ENCODE data around the gene IRAK1. TPM values are rescaled to one million over a fixed set of nuclear protein-coding genes. Genes with fewer than 3 reads are reported as not detected.
A peak's percentile ranks its signal among the peaks of the same experiment; 100 is the strongest.
"Not testable (repeated sequence)": the region's sequence is repeated elsewhere in the genome, so short reads cannot be mapped to it uniquely, and the experiment has no call there.

Gene IRAK1
- polyA plus RNA-seq, 2 donors = 58.8 to 61.8 TPM

DNA sequence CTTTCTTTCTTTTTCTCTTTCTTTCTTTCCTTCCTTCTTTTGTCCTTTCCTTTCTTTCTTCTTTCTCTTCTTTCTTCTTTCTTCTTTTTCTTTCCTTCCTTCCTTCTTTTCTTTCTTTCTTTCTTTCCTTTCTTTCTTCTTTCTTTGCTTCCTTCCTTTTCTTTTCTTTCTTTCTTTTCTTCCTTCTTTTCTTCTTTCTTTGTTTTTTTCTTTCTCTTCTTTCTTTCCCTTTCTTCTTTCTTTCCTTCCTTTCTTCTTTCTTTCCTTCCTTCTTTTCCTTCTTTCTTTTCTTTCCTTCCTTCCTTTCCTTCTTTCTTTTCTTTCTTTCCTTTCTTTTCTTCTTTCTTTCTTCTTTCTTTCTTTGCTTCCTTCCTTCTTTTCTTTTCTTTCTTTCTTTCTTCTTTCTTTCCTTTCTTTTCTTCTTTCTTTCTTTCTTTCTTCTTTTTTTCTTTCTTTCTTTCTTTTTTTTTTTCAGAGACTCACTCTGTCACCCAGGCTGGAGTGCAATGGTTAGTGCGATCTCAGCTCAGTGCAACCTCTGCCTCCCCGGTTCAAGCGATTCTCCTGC, 28.6 kb downstream of the IRAK1 start:
- no peaks in the 10 kb centered on the region for H3K36me3 ChIP-seq (ENCODE audit: control insufficient read depth in 2 of 2, insufficient read depth in 2 of 2, low read length in 1 of 2)
- WGBS, 2 donors = 97% methylated on average over 3 of the region's 3 CpGs

DNA sequence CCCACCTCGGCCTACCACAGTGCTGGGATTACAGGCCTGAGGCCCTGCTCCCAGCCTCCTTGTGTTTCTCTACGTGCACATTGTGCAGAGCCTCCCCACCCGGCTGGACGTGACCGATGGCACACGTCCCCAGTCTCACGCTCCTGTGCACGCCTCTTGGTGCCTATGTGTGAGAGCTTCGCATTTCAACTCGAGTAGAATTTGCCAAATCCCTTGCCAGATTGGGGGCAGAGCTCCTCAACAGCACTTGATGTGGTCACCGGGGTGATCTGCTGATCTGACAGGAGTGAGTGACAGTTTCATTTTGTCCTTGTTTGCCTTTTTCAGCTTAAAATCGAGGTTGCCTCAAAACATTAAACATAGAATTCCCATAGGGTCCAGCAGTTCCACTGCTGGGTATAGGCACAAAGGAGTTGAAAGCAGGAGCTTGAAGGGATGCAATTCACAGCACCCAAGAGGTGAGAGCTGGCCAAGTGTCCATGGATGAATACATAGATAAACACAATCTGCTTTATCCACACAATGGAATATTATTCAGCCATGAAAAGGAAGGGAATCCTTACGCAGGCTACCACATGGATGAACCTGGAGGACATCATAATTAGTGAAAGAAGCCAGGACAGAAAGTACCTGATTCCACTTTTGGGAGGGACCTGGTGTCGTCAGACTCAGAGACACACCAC, 29.6 kb downstream of the IRAK1 start:
- Histone ChIP-seq H3K27me3 (ENCODE audit: control insufficient read depth in 1 of 2, insufficient read depth in 2 of 2, low read length in 2 of 2) (peaks cover 0 to 3% of the 10 kb centered on the region in 2 donors), H3K4me3 (ENCODE audit: low read depth in 1 of 2, low read length in 2 of 2) (no peak overlapping the region), H3K9me3 (ENCODE audit: control insufficient read depth in 2 of 2, insufficient read depth in 1 of 2, low read depth in 1 of 2, low read length in 1 of 2) (no peaks in the 10 kb centered on the region), H3K4me1 (ENCODE audit: control insufficient read depth in 2 of 2, insufficient read depth in 2 of 2, low read length in 1 of 2) (no peaks in the 10 kb centered on the region), H3K36me3 (ENCODE audit: control insufficient read depth in 2 of 2, insufficient read depth in 2 of 2, low read length in 1 of 2) (no peaks in the 10 kb centered on the region), H3K27ac (ENCODE audit: low read depth in 2 of 2, low read length in 1 of 2) (no peak overlapping the region)
- WGBS, 2 donors = 89 to 92% methylated on average over 14 of the region's 14 CpGs

More for the DNA sequence above, 28.6 kb downstream of the IRAK1 start:
- Histone ChIP-seq H3K4me3 (ENCODE audit: low read depth in 1 of 2, low read length in 2 of 2) (no peak overlapping the region), H3K27me3 (ENCODE audit: control insufficient read depth in 1 of 2, insufficient read depth in 2 of 2, low read length in 2 of 2) (peaks cover 0 to 3% of the 10 kb centered on the region in 2 donors), H3K4me1 (ENCODE audit: control insufficient read depth in 2 of 2, insufficient read depth in 2 of 2, low read length in 1 of 2) (no peaks in the 10 kb centered on the region), H3K9me3 (ENCODE audit: control insufficient read depth in 2 of 2, insufficient read depth in 1 of 2, low read depth in 1 of 2, low read length in 1 of 2) (no peaks in the 10 kb centered on the region), H3K27ac (ENCODE audit: low read depth in 2 of 2, low read length in 1 of 2) (no peak overlapping the region)

DNA sequence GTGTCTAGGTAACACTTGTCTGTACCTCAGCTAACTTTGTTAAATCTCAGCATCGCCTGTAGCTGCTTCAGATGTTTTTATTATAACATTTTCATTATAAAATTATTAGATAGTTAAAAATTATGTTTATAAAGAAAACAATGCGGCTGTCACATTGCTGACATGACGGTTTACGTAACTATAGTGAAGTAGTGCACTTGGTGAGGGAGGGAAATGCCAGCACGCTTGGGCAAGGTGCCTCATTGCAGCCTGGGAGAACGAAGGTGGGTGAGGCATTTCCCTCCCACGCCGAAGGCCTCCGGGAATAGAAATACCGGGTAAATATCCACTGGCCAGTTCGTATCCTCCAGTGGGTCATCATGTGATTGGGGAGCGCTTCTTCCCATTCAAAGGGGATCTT, 31.2 kb downstream of the IRAK1 start:
- H3K9me3 ChIP-seq (ENCODE audit: control insufficient read depth in 2 of 2, insufficient read depth in 1 of 2, low read depth in 1 of 2, low read length in 1 of 2) = no peaks in the 10 kb centered on the region
- 62 to 73% methylated on average over 12 of the region's 12 CpGs for WGBS, 2 donors
- H3K27ac ChIP-seq (ENCODE audit: low read depth in 2 of 2, low read length in 1 of 2) = no peak overlapping the region
- no peaks in the 10 kb centered on the region for H3K4me1 ChIP-seq (ENCODE audit: control insufficient read depth in 2 of 2, insufficient read depth in 2 of 2, low read length in 1 of 2)
- no peak overlapping the region for H3K4me3 ChIP-seq (ENCODE audit: low read depth in 1 of 2, low read length in 2 of 2)
- H3K27me3 ChIP-seq (ENCODE audit: control insufficient read depth in 1 of 2, insufficient read depth in 2 of 2, low read length in 2 of 2) = peaks cover 0 to 3% of the 10 kb centered on the region in 2 donors
- H3K36me3 ChIP-seq (ENCODE audit: control insufficient read depth in 2 of 2, insufficient read depth in 2 of 2, low read length in 1 of 2) = no peaks in the 10 kb centered on the region

DNA sequence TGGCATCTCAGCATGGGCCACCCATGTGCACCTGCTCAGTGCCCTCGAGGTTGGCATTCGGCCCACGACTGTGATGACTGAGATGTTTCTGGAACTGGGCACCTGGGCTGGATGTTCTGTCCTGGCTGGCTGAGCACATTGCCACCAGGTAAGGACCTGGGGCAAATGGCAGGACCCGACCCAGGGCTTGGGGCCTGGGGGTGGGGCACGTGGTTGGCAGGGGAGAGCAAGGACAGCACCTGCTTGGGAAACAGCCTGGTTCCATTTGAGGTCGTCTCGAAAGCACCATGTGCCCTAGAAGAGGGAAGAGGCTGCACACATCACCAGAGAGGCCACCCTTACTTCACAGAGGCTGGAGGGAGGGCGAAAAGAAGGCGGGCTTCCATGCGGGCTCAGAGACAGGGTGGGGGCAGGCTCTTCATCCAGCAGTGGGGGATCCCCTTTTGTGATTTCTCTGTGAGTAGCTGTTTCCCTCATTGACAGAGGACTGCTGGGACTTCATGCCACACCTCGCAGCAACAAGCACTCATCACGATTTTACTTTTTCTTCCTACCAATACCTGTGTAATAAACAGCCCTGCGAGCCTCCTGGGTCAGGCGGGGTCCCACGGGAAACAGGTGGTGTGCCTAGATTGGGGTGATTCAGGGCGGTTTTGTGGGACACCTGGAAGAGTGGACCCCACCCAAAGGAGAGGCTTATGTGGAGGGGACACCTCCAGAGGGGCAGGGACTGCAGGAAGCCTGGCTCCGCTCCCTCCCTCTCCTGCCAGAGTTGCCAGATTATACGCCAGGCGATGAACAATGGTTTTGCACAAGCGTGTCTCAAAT, 35.1 kb downstream of the IRAK1 start:
- Histone ChIP-seq H3K27me3 (ENCODE audit: control insufficient read depth in 1 of 2, insufficient read depth in 2 of 2, low read length in 2 of 2) (no peaks in the 10 kb centered on the region), H3K36me3 (ENCODE audit: control insufficient read depth in 2 of 2, insufficient read depth in 2 of 2, low read length in 1 of 2) (peaks cover 0 to 8% of the 10 kb centered on the region in 2 donors), H3K4me1 (ENCODE audit: control insufficient read depth in 2 of 2, insufficient read depth in 2 of 2, low read length in 1 of 2) (no peaks in the 10 kb centered on the region), H3K27ac (ENCODE audit: low read depth in 2 of 2, low read length in 1 of 2) (peak overlapping the region; percentile 66 to 72), H3K4me3 (ENCODE audit: low read depth in 1 of 2, low read length in 2 of 2) (no peak overlapping the region), H3K9me3 (ENCODE audit: control insufficient read depth in 2 of 2, insufficient read depth in 1 of 2, low read depth in 1 of 2, low read length in 1 of 2) (no peaks in the 10 kb centered on the region)
- 47 to 55% methylated on average over 20 of the region's 20 CpGs for WGBS, 2 donors

DNA sequence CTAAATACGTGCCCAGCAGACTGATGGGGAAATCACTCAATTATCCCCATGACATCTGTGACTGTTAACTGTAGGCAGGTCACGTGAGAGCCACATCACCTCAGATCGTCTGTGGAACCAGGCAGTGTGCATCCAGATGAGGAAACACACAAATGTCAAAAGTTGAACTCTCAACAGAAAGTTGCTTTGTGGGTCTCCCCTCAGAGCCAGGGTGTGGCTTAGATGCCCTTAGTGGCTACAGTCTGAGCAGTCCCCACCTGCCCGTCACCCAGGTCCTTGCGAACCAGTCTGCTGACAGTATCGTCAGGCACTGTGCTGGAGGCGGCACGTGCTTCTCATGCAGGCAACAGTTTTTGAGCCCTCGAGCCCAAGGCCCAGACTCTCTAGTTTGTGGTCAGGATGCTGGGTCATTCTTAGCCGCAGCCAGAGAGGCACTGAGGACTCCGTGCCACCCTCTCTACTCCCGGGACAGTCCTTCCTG, 36.3 kb downstream of the IRAK1 start:
- no peak overlapping the region for H3K27ac ChIP-seq (ENCODE audit: low read depth in 2 of 2, low read length in 1 of 2)
- no peak overlapping the region for H3K4me3 ChIP-seq (ENCODE audit: low read depth in 1 of 2, low read length in 2 of 2)
- H3K9me3 ChIP-seq (ENCODE audit: control insufficient read depth in 2 of 2, insufficient read depth in 1 of 2, low read depth in 1 of 2, low read length in 1 of 2) = no peaks in the 10 kb centered on the region
- H3K4me1 ChIP-seq (ENCODE audit: control insufficient read depth in 2 of 2, insufficient read depth in 2 of 2, low read length in 1 of 2) = no peaks in the 10 kb centered on the region
- H3K27me3 ChIP-seq (ENCODE audit: control insufficient read depth in 1 of 2, insufficient read depth in 2 of 2, low read length in 2 of 2) = no peaks in the 10 kb centered on the region
- 85 to 86% methylated on average over 12 of the region's 12 CpGs for WGBS, 2 donors
- H3K36me3 ChIP-seq (ENCODE audit: control insufficient read depth in 2 of 2, insufficient read depth in 2 of 2, low read length in 1 of 2) = peaks cover 0 to 8% of the 10 kb centered on the region in 2 donors

DNA sequence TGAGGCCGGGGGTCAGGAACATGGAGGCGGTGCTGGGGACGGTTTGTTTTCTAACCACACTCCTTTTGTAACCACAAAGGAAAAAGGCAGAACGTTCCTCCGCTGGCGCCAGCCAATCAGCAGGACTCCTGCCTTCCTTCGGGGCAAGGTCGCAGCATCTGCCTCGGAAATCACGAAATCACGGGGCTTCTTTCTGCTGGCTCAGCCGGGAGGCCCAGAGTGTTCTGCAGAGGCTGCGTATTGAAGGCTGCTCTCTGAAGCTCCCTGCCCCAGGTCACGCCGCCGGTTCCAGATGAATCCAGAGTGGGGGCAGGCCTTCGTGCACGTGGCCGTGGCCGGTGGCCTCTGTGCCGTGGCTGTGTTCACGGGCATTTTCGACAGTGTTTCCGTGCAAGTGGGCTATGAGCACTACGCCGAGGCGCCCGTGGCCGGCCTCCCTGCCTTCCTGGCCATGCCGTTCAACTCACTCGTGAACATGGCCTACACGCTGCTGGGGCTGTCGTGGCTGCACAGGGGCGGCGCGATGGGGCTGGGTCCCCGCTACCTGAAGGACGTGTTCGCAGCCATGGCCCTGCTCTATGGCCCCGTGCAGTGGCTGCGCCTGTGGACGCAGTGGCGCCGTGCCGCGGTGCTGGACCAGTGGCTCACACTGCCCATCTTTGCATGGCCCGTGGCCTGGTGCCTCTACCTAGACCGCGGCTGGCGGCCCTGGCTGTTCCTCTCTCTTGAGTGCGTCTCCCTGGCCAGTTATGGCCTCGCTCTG, 37.8 kb downstream of the IRAK1 start:
- WGBS, 2 donors = 86 to 88% methylated on average over 52 of the region's 52 CpGs
- Histone ChIP-seq H3K4me3 (ENCODE audit: low read depth in 1 of 2, low read length in 2 of 2) (no peak overlapping the region), H3K27ac (ENCODE audit: low read depth in 2 of 2, low read length in 1 of 2) (peak overlapping the region; percentile 0 to 39)

DNA sequence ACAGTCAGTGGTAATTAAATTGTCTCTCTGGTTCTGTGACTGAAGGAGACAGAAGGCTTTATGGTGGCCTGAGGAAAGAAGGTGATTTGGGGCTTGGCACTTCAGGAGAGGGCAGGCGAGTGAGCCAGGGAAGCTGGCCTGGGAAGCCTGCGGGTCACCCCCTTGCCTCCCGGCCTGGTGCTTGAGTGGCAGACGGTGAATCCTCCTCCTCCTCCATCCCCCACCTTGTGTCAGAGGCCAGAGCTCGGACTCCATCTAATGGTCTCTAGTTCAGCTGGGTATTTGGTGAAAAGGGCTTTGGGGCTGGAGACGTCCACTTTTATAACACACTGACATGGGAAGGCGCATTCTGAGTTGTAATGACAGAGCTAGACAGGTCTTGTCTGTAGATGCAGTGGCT, 38.5 kb downstream of the IRAK1 start:
- no peak overlapping the region for H3K4me3 ChIP-seq (ENCODE audit: low read depth in 1 of 2, low read length in 2 of 2)
- H3K4me1 ChIP-seq (ENCODE audit: control insufficient read depth in 2 of 2, insufficient read depth in 2 of 2, low read length in 1 of 2) = no peaks in the 10 kb centered on the region
- H3K27me3 ChIP-seq (ENCODE audit: control insufficient read depth in 1 of 2, insufficient read depth in 2 of 2, low read length in 2 of 2) = no peaks in the 10 kb centered on the region
- H3K9me3 ChIP-seq (ENCODE audit: control insufficient read depth in 2 of 2, insufficient read depth in 1 of 2, low read depth in 1 of 2, low read length in 1 of 2) = no peaks in the 10 kb centered on the region
- peak overlapping the region; percentile 8 to 39 for H3K27ac ChIP-seq (ENCODE audit: low read depth in 2 of 2, low read length in 1 of 2)
- 76 to 87% methylated on average over 7 of the region's 7 CpGs for WGBS, 2 donors
- peaks cover 0 to 8% of the 10 kb centered on the region in 2 donors for H3K36me3 ChIP-seq (ENCODE audit: control insufficient read depth in 2 of 2, insufficient read depth in 2 of 2, low read length in 1 of 2)

More for the DNA sequence above, 37.8 kb downstream of the IRAK1 start:
- peaks cover 0 to 8% of the 10 kb centered on the region in 2 donors for H3K36me3 ChIP-seq (ENCODE audit: control insufficient read depth in 2 of 2, insufficient read depth in 2 of 2, low read length in 1 of 2)
- H3K4me1 ChIP-seq (ENCODE audit: control insufficient read depth in 2 of 2, insufficient read depth in 2 of 2, low read length in 1 of 2) = no peaks in the 10 kb centered on the region
- no peaks in the 10 kb centered on the region for H3K9me3 ChIP-seq (ENCODE audit: control insufficient read depth in 2 of 2, insufficient read depth in 1 of 2, low read depth in 1 of 2, low read length in 1 of 2)
- H3K27me3 ChIP-seq (ENCODE audit: control insufficient read depth in 1 of 2, insufficient read depth in 2 of 2, low read length in 2 of 2) = no peaks in the 10 kb centered on the region

DNA sequence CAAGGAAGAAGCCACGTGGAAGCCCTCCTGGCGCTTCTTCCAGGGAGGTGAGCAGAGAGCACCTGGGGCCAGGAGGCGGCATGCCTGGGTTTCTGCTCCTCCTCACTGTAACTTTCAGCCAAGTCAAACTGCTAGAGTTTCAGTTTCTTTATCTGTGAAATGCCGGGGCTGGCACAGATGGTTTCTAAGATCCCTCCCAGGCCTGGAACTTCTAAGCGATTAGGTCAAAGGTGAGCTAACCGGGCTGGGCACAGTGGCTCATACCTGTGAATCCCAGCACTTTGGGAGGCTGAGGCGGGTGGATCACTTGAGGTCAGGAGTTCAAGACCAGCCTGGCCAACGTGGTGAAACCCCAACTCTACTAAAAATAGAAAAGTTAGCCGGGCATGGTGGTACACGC, 39.3 kb downstream of the IRAK1 start:
- peak overlapping the region in 1 of 2 donors; percentile 39 for H3K27ac ChIP-seq (ENCODE audit: low read depth in 2 of 2, low read length in 1 of 2)
- H3K4me3 ChIP-seq (ENCODE audit: low read depth in 1 of 2, low read length in 2 of 2); H3K4me1 ChIP-seq (ENCODE audit: control insufficient read depth in 2 of 2, insufficient read depth in 2 of 2, low read length in 1 of 2); H3K27me3 ChIP-seq (ENCODE audit: control insufficient read depth in 1 of 2, insufficient read depth in 2 of 2, low read length in 2 of 2); H3K9me3 ChIP-seq (ENCODE audit: control insufficient read depth in 2 of 2, insufficient read depth in 1 of 2, low read depth in 1 of 2, low read length in 1 of 2); H3K36me3 ChIP-seq (ENCODE audit: control insufficient read depth in 2 of 2, insufficient read depth in 2 of 2, low read length in 1 of 2): not testable (repeated sequence)
- 35 to 54% methylated on average over 8 to 9 of the region's 10 CpGs for WGBS, 2 donors

DNA sequence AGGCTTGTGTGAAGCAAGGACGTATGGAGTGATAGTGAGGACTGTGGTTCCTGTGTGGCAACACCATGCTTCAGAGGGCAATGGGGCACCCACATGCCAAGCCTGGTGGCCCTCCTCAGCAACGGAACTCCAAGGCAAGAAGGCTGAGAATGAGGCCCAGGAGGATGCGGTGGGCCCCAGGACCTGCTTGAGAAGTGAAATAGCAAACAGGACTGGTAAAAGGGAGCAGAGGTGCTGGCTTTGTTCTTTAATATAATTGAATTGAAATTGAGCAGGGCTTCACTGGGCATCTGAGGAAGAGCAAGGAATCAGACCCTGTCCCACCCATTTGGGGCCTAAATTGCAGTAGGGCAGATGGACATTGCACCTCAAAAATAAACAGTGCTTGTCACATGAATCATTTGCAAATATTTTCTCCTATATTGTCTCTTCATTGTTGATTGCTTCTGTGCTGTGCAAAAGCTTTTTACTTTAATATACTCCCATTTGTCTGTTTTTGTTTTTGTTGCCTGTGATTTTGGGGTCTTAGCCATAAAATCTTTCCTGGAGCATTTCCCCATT, 44.9 kb downstream of the IRAK1 start:
- H3K27me3 ChIP-seq (ENCODE audit: control insufficient read depth in 1 of 2, insufficient read depth in 2 of 2, low read length in 2 of 2) = no peaks in the 10 kb centered on the region
- no peak overlapping the region for H3K4me3 ChIP-seq (ENCODE audit: low read depth in 1 of 2, low read length in 2 of 2)
- peak overlapping the region; percentile 86 to 90 for H3K27ac ChIP-seq (ENCODE audit: low read depth in 2 of 2, low read length in 1 of 2)
- WGBS, 2 donors = 70 to 76% methylated on average over 3 of the region's 3 CpGs
- H3K4me1 ChIP-seq (ENCODE audit: control insufficient read depth in 2 of 2, insufficient read depth in 2 of 2, low read length in 1 of 2) = peaks cover 6 to 13% of the 10 kb centered on the region in 2 donors
- H3K36me3 ChIP-seq (ENCODE audit: control insufficient read depth in 2 of 2, insufficient read depth in 2 of 2, low read length in 1 of 2) = no peaks in the 10 kb centered on the region
- no peaks in the 10 kb centered on the region for H3K9me3 ChIP-seq (ENCODE audit: control insufficient read depth in 2 of 2, insufficient read depth in 1 of 2, low read depth in 1 of 2, low read length in 1 of 2)

Data from esophagus (tissue), 2 donors.